ENCODE results near the gene ALOX5AP.

ALOX5AP gene

DNA sequence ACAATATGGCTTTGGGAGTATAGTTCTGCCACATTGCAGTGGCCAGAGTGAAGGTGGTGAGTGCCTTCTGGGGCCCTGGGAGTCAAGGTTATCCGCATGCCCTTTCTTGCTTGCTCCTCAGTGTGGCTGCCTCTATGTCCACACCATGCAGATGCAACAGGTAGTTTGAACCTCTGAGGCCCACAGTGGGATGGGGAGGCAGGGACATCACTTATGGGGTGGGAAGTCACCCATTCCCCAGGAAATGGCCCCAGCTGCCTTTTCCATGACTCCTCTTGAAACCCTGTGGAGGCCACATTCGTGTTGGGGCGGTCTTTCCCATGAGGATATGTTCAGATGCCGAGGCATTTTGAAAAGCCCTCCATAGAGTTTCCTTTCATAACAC lies 20.0 kb upstream of the ALOX5AP start:
- DNase-seq: no peak

- DNase-seq: no peak
Observed at GRCh38 chr13:30715837-30716236, 19.5 kb upstream of the ALOX5AP start.

DNA sequence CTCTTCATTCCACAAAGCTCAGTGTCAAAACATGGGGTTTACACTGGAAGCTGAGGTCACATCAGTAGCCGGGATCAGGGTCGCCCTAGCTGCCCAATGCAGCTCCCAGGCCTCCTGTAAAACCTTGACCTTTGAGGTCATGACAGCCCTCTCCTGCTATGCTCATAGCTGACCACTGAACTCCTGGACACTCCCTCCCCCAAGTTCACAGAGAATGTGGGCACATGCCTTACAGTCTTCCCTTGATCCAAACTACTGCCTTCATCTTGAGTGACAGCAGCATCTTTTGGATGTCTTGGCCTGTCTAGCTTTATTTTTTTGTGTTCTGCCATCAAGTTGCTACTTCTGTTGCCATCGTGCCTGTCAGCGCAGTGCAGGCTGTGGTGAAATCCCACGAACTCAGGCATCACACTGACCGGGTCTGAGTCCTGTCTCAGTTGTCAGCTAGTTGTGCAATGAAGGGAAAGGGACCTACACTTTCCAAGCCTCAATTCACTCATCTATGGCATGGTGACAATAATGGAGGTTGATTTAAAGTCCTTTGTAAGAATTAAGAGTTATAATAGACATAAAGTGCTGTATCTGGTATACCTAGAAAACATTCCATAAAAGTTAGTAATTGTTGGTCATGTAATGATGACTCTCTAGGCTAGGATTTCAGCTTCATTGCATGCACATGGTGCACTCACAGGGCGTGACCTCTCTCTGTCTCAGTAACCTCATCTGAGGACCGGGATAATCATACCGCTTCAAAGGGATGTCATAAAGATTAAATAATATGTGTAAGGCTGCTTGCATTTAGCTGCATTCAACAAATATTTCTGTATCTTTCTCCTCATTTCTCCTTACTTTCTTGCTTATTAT lies 16.4 kb upstream of the ALOX5AP start:
- no peak for DNase-seq

DNA sequence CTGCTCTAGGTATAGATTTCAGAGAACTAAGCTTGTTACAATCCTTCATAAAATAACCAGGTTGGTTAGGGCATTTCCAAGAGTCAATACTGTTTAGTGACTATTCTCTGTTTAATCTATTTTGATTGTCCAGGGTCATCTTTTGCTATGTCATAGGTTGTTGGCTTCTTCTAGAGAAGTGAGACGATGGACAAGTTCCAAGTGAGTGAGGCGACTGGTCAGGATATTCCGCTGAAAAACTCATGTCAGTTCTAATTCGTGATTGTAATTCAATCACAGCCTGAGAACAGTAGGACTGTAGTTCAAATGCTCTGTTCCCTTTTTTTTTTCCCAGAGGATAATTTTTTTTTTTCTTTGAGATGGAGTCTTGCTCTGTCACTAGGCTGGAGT lies 15.8 kb upstream of the ALOX5AP start:
- no peak for DNase-seq

- DNase-seq: no peak
Observed at GRCh38 chr13:30720172-30720869, 15.0 kb upstream of the ALOX5AP start.

DNA sequence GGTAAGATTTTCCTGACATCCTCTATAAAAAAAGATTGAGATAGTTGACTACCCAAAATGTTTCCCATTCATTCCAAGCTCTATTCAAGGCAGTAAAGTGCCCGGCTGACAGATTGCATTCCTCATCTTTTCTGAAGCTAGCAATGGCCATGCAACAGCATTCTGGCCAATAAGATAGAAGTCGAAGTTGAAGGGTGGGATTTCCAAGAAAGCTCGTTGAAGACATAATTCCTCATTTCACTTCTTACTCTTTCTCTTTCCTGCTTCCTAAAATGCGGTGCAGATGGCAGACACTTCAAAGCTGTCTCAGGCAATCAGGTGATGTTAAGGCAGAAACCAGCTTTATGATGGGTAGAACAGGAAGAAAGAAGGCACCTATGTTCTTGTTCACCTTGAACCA lies 13.4 kb upstream of the ALOX5AP start:
- DNase-seq: no peak

- DNase-seq: no peak
Observed at GRCh38 chr13:30722361-30722760, 13.0 kb upstream of the ALOX5AP start.

- DNase-seq: no peak
Observed at GRCh38 chr13:30724778-30725177, 10.6 kb upstream of the ALOX5AP start.

DNA sequence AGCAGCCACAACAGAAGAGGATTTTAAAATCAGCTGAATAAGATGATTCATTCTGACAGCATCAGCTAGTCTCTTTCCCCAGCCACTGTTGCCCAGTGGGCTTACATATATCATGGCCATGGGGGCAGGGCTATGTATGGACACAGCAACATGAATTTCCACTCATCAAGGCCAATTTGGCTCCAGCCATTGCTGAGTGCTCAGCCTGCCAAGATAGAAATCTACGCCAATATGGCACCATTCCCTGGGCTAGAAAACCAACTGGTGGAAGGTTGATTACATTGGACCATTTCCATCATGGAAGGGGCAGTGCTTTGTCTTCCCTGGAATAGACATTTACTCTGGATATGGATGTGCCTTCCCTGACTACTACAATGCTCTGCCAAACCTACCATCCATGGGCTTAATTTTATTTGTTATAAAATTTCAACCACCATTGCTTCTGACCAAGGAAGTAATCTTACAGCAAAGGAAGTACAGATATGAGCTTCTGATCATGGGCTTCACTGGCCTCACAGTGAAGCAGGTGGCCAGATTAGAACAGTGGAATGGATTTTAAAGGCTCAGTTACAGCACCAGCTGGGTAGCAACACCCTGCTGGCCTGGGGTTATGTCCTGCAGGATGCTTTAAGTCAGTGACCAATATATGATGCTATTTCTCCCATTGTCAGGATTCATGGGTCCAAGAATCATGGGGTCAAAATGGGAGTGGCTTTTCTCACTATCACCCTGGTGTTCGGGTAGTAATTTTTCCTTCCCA lies 9.8 kb upstream of the ALOX5AP start:
- DNase-seq: no peak

DNA sequence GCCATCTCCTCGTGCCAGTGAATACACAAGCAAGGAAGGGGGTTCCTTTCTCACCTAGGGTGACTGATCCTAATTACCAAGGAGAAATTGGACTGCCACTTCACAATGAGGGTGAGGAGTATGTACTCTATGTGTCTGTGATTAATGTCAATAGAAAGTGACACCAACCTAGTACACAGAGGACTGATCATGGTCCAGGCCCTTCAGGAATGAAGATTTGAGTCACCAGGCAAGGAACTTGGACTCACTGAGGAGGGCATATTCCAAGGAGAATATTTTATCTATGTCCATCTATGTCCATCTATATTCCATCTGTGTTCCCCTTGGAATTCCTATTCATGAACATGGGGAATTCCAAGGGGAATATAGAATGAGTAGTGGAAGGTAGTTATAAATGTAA lies 9.2 kb upstream of the ALOX5AP start:
- DNase-seq: no peak

DNA sequence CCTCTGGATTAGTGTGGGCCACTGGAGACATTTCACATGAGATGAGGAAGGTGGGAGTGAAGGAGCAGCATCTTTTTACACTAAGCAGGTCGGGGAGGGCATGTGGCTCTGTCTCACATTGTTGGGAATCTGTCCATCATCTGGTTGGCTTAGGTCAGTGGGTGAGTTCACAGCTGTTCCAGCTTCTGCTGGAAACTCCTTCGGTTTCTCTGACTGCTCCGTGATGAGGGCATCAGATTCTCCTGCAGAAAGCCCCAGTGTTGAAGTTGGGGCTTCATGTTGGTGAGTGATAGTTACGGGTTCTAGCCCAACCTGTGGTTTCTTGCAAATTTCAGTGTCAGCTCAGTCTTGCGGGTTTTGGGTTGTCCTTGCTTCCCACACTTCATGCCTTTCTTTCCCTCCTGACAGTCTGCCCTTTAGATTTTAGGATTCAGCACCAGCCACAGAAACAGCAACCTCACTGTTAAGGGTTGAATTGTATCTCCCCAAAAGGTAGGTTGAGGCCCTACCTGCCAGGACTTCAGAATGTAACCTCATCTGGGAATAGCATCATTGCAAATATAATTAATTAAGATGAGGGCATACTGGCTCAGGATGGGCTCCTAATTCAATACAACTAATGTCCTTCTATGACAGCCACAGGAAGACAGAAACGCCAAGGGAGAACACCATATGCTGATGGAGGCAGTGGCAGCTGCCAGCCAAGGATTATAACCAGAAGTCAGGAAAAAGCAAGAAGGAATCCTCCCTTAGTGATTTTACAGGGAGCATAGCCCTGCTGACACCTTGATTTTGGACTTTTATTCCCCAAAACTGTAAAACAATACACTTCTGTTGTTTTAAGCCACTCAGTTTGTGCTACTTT lies 7.6 kb upstream of the ALOX5AP start:
- no peak for DNase-seq

- no peak for DNase-seq
Observed at GRCh38 chr13:30729801-30730200, 5.5 kb upstream of the ALOX5AP start.

- DNase-seq: no peak
Observed at GRCh38 chr13:30730526-30730925, 4.8 kb upstream of the ALOX5AP start.

DNA sequence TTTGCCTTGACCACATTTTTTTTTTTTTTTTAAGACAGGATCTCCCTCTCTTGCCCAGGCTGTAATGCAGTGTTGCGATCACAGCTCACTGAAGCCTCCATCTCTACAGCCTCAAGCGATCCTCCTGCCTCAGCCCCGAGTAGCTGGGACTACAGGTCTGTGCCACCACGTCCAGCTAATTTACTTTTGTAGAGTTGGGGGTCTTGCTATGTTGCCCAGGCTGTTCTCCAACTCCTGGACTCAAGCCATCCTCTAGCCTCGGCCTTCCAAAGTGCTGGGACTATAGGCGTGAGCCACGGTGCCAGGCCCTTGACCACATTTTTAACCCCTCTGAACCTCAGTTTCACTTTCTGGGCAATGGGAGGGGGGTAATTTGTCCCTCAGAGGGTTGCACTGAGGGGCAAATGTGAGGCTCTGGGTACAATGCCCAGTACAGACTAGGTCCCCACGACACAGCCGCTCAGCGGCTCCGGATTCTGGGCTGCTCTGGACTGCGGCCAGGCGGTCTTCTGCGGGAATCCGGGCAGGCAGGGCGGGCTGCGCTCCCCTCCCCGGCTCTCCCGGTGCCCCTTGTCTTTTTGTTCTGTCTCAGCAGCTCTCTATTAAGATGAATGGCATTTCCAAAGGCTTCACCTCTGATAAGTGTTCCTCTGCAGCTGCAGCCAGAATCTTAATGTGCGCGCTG lies 3.8 kb upstream of the ALOX5AP start:
- DNase-seq: no peak

- DNase-seq: no peak
Observed at GRCh38 chr13:30732046-30732390, 3.3 kb upstream of the ALOX5AP start.

DNA sequence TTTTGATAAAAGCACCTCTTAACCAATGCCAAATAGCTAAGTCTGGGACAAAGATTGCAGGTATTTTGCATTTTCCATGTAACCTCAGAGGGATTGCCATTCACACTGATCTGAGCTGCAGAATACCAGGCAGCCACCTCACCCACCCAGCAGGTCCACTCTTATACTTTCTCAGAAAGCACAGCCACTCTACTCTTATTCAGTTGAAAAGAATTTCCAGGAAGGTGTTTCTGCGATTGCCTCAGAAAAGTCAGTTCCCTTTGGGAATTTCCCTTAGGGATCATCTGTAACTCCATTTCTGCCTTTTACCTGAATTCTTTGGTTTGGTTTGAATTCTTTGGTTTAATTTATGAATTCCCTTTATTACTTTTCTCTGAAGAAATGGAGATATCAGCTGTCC lies 904 bp upstream of the ALOX5AP start:
- DNase-seq: no peak

DNA sequence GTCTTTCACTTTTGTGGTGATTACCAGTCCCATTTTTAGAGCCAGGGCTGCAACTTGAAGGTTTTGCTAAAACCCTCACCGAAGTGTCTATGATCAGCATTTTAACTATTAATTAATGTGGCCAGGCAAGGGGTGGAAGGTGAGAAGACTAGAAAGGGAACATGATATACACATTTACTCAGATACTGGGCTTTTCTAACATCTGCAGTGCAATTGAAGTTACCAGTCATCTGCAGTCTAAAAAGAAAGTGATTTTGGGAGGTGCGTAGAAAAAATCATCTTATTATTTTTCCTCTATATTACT lies 481 bp downstream of the ALOX5AP start:
- no peak for DNase-seq

DNA sequence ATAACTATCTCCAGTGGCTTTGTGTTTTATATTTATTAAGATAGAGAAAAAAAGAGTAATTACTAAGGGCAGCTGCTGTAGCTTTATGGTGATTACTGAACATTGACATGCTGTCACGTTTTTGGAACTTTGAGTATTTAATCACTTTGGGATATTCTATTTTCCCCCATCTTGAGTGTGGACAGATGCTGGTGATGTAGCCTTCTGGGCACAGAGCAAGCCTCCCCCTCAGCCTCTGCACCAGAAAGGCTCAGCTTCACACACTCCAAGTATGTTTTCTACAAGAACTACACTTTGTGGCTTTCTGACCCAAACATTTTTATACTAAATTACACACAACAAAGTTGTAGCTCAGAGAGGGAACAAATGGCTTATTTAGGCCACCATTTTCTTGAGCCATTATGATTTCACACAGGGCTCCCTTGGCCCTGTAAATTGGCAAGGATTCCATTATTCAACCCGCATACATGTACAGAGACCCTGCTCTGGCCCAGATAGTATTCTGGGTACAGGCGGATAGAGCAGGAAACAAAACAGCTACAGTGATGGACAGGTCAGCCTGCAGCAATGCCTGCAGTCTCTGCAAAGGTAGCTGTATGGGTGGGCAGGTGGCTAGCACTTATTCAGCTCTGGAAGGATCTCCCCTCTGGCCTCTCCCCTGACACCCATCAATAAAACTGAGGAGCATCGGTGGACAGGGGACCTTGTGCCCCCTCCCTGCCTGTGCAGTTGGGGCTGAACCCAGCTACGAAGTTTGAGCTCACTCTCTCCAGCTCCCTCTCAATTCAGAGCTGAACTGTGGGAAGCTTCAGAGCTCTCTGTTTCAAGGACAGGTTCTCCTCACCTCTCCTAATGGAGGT lies 1.3 kb downstream of the ALOX5AP start:
- DNase-seq: no peak

DNA sequence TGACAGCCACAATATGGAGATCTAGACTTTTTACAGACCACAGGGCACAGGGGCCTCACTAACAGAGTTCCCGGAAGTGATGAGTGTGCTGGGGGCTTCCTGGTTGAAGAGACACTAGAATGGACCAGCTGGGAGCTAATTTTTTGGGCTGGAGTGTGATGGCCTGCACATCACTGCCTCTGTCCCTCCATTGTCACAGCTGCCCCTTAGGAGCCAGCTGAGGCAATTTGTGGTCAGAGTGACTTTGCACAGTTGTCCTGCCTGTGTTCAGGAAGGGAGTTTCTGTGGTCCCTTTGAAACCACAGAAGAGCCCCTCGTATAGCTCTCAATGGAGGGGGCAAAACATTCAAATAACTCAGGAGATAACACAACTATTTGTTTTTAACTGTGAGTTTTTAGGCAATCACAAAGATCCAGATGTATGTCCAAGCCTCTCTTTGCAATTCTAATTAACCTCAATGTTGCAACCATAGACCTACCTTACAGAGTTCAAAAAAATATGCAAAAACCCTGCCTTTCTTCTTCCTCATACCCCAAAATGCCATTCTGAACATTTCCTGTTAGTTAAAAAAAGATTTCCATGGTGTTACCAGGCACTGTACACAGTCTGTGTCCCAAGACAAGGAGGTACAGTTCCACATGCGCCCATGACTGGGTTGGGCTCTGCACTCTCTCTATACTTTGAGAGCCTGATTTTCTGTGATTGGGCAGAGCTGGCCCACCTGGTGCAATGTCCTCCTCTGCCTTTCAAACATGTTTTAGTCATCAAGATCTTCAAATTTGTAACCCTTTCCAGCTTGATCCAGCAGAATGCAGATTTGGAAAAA lies 2.4 kb downstream of the ALOX5AP start:
- DNase-seq: no peak

DNA sequence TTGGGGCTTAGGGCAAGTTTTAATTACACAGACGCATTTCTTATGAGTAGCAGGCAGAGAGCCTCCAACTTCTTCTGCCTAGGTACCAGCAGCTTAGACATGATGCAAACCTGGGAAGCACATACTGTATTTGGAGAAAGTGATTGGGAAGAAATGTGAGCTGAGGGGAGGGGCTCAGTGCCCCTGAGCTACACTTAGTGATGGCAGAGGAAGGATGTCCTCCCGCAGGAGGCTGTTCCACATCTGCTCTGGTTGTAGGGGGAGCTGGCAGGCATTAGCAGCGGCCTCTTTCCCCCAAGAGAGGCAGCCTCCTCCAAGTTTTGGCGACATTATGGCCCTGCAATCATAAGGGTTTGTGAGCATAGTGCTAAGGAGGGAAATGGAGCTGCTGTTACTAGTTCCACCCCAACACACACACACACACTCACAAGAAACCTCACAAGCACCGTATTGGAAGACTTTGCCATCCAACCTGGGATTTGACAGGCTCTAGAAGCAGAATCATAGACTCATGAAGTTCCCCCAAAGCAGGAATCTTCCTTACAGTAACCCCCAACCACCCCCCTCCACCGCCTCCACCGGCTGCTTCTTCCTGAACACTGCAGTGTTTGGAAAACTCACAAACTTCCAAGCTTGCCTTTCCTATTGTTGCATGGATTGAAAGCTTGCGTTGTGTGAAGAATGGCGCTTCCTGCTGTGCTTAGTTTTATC lies 3.3 kb downstream of the ALOX5AP start:
- DNase-seq: no peak
